PC-3 (cell line): ENCODE results near the gene MRPL20. TPM values are rescaled to one million over a fixed set of nuclear protein-coding genes. Genes with fewer than 3 reads are reported as not detected.

Source experiments
- ATAC-seq: fragments of 200-7000 bp; cut with Tn5 transposase; 2 replicates; pipeline ENCODE4 v1.9.1; 2020; ENCODE audit warnings: mild to moderate bottlenecking, moderate library complexity
- BruUV-seq: library from RNA; stranded (reverse); fragments of 400-500 nt; replicated peaks from 2 replicates; lab custom pipeline; 2021; lab: Mats Ljungman, UMichigan
- CTCF ChIA-PET: fragments of 300-600 bp; sonication (Branson Sonifier 250); formaldehyde crosslinking; loops from one replicate; lab custom pipeline; 2022; ENCODE audit warnings: antibody characterized with exemption; lab: Charles Lee
- POLR2A ChIA-PET: fragments of 300-600 bp; sonication (Branson Sonifier 250); formaldehyde crosslinking; loops from one replicate; lab custom pipeline; 2022; ENCODE audit warnings: antibody characterized with exemption; ENCODE audit not compliant: unreplicated experiment; lab: Charles Lee
- DNase-seq: peaks from one replicate; pipeline ENCODE4 v3.0.0-alpha.2; 2015
- H2AFZ ChIP-seq: fragments of 300-600 bp; sonication (generic); 2 replicates; pipeline ENCODE4 v1.6.0; 2016; ENCODE audit warnings: antibody characterized with exemption, low read length
- H3F3A ChIP-seq: fragments of 300-600 bp; sonication (generic); one replicate; pipeline ENCODE4 v1.6.0; 2017; ENCODE audit warnings: antibody characterized with exemption, low read length, control low read depth, mild to moderate bottlenecking; ENCODE audit not compliant: unreplicated experiment
- H3K27ac ChIP-seq: fragments of 300-600 bp; sonication (generic); 2 replicates; pipeline ENCODE4 v1.5.1; 2016; ENCODE audit warnings: mild to moderate bottlenecking, low read length
- H3K27me3 ChIP-seq: fragments of 300-600 bp; sonication (generic); 2 replicates; pipeline ENCODE4 v1.6.1; 2016; ENCODE audit warnings: low read length, mixed read lengths
- H3K36me3 ChIP-seq: fragments of 300-600 bp; sonication (generic); 2 replicates; pipeline ENCODE4 v1.6.1; 2016; ENCODE audit warnings: low read depth, mixed run types, low read length, mixed read lengths
- H3K4me1 ChIP-seq: fragments of 300-600 bp; sonication (generic); 2 replicates; pipeline ENCODE4 v1.5.1; 2016; ENCODE audit warnings: low read length; ENCODE audit not compliant: insufficient read depth
- H3K4me2 ChIP-seq: fragments of 300-600 bp; sonication (generic); 2 replicates; pipeline ENCODE4 v1.6.0; 2016; ENCODE audit warnings: low read length
- H3K4me3 ChIP-seq: fragments of 300-600 bp; sonication (generic); 2 replicates; pipeline ENCODE4 v1.5.1; 2016; ENCODE audit warnings: mild to moderate bottlenecking, low read length, mixed read lengths
- H3K79me2 ChIP-seq: fragments of 300-600 bp; sonication (generic); 2 replicates; pipeline ENCODE4 v1.6.1; 2017; ENCODE audit warnings: low read length, mixed read lengths
- H3K9ac ChIP-seq: fragments of 300-600 bp; sonication (generic); 2 replicates; pipeline ENCODE4 v1.6.0; 2016; ENCODE audit warnings: mild to moderate bottlenecking, low read length
- H3K9me2 ChIP-seq: fragments of 300-600 bp; sonication (generic); replicated peaks from 2 replicates; pipeline ENCODE4 v1.6.1; 2016; ENCODE audit warnings: mixed run types, low read length, mixed read lengths
- H3K9me3 ChIP-seq: fragments of 300-600 bp; sonication (generic); 2 replicates; pipeline ENCODE4 v1.6.1; 2016; ENCODE audit warnings: low read length, mixed read lengths
- H4K20me1 ChIP-seq: fragments of 300-600 bp; sonication (generic); 2 replicates; pipeline ENCODE4 v1.6.1; 2016; ENCODE audit warnings: low read length, mixed read lengths
- CTCF ChIP-seq: fragments of 300-600 bp; sonication (generic); conservative IDR thresholded peaks from 2 replicates; pipeline ENCODE4 v1.5.1; 2017; ENCODE audit warnings: antibody characterized with exemption, low read depth, mild to moderate bottlenecking, low read length
- EZH2 ChIP-seq: fragments of 300-600 bp; sonication (generic); IDR thresholded peaks from one replicate; pipeline ENCODE4 v1.6.1; 2017; ENCODE audit warnings: antibody characterized with exemption, mild to moderate bottlenecking, low read length; ENCODE audit not compliant: unreplicated experiment
- EZH2phosphoT487 ChIP-seq: fragments of 300-600 bp; sonication (generic); IDR thresholded peaks from 2 replicates; pipeline ENCODE4 v1.6.1; 2018; ENCODE audit warnings: mild to moderate bottlenecking, antibody characterized with exemption, low read length, borderline replicate concordance
- intact Hi-C: fragments of 100-400 bp; cut with micrococcal nuclease; formaldehyde crosslinking; loops from 2 replicates; pipeline ENCODE4 v1.9.0; 2023
- total RNA-seq: library from RNA; depleted of rRNA; stranded (reverse); fragments of >200 nt; gene quantifications from 2 replicates; pipeline ENCODE4 v1.2.3, GENCODE V29; 2014

The MRPL20 gene
- total RNA-seq, 1 experiment from 2014 or later = 506 TPM

- no peak overlapping the region for H3K27ac ChIP-seq
- DNase-seq = no peak
- H3K9ac ChIP-seq = no peak overlapping the region
- H3K27me3 ChIP-seq = no peaks in the 10 kb centered on the region
- no peaks in the 10 kb centered on the region for H3K9me3 ChIP-seq
- TF ChIP-seq CTCF (no peak), EZH2 (no peak), EZH2phosphoT487 (no peak)
- ChIA-PET POLR2A (no interaction called here), CTCF (no interaction called here)
- H3K4me3 ChIP-seq = no peak overlapping the region
- intact Hi-C loops = no loop called here
- H4K20me1 ChIP-seq = no peaks in the 10 kb centered on the region
- ATAC-seq = no peak
- H2AFZ ChIP-seq = peak overlapping the region; percentile 51; the same call in 1 of the 2 replicates
- H3K4me1 ChIP-seq = peaks cover 15% of the 10 kb centered on the region
- H3K79me2 ChIP-seq = no peaks in the 10 kb centered on the region
- H3F3A ChIP-seq = no peaks in the 10 kb centered on the region
- H3K9me2 ChIP-seq = no peaks in the 10 kb centered on the region
- 0 out of 2 replicates have a peak overlapping the region, but pooled peaks have one; percentile 32 for H3K4me2 ChIP-seq
- BruUV-seq = no TSS peak
- H3K36me3 ChIP-seq = no peaks in the 10 kb centered on the region
Observed at GRCh38 chr1:1421907-1422464, 14.9 kb upstream of the MRPL20 start.

GRCh38 chr1:1421147-1421906, 14.2 kb upstream of the MRPL20 start, which contains the start of gene ANKRD65:
Gene ANKRD65, minus strand, starts transcription at chr1:1421276. Its CDS starts 271 bp downstream, at chr1:1421005.
- no TSS peak for BruUV-seq
- H3K9me2 ChIP-seq = no peaks in the 10 kb centered on the region
- no peaks in the 10 kb centered on the region for H3K36me3 ChIP-seq
- no peaks in the 10 kb centered on the region for H3K79me2 ChIP-seq
- H3K4me2 ChIP-seq = no peak within 1 kb of the TSS
- H2AFZ ChIP-seq = no peak within 1 kb of the TSS
- no peaks in the 10 kb centered on the region for H3K27me3 ChIP-seq
- ATAC-seq (no peak), DNase-seq (no peak)
- CTCF ChIA-PET = no interaction called here
- no peak for TF ChIP-seq EZH2
- no peak for TF ChIP-seq CTCF
- TF ChIP-seq EZH2phosphoT487 = no peak
- H4K20me1 ChIP-seq = no peaks in the 10 kb centered on the region
- peaks cover 15% of the 10 kb centered on the region for H3K4me1 ChIP-seq
- intact Hi-C loops = no loop called here
- no peaks in the 10 kb centered on the region for H3F3A ChIP-seq
- H3K4me3 ChIP-seq = no peak within 1 kb of the TSS
- POLR2A ChIA-PET = no interaction called here
- no peaks in the 10 kb centered on the region for H3K9me3 ChIP-seq
- H3K9ac ChIP-seq = no peak within 1 kb of the TSS
- H3K27ac ChIP-seq = no peak within 1 kb of the TSS
